Inflammatory macrophage (primary cell): ENCODE data around the gene JMJD6.
"Not testable (repeated sequence)": the region's sequence is repeated elsewhere in the genome, so short reads cannot be mapped to it uniquely, and the experiment has no call there.

Experiments used
- DNase-seq, 2 donors: peaks; one replicate each; pipeline ENCODE4 v3.0.0-alpha.2; 2020 to 2022

JMJD6 gene

DNA sequence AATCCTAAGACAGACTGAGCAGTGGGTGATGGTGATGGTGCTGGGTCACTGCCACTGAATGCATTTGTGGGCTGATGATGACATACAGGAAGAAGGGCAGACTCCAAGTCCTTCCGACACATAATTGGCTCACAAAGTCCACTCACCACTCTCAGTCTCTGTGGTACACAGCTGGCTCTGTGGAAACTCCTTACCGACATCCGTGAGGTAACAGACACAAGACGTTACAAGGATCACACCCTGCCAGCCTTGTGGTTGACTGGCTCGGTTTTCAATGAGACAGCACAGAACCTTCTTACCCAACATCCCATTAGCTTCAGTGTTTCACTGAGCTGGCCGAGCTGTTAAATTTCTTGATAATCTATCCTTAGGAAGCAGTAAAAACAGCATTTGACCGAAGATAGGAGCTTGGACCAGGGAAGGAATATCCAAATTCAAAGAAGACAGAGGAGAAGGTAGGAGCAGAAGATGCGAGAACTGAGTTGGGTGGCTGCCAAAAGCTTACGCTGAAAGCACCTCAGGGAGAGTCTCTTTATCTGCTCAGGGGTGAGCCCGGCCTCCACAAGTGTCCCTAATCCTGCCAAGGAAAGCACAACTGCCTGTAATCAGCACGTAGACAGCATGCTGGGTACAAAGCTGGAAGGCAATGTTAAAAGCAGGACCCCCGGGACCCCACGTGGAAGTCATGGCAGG is 10.1 kb downstream of the JMJD6 start:
- DNase-seq, result peak; percentile 83 to 97

GRCh38 chr17:76715496-76715830 is 10.9 kb downstream of the JMJD6 start:
- no peak for DNase-seq

DNA sequence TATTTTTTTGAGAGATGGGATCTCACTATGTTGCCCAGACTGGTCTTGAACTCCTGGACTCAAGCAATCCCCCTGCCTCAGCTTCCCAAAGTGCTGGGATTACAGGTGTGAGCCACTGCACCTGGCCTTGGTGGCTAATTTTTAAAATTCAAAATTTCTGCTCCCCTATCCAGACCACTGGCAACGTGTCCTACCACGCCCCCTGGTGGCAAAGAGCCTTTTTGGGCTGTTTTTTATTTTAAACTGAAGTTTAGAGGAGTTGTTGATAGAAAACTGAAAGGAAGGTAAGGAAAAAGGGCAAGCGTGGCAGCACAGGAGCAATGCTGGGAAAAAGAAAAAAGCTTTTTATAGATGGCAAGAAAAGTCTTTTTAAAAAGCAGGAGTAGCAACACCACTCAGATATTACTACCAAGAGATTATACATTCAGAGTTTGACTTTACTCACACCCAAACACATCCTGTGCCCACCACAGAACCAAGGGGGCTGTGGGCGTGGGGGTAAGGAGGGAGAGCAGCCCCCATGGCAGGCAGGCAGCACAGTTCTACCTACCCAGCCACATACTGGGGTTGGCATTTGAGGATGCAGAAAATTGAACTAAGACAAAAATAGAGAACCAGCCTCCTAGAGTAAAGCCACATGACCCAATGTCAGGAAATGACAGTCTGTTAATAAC is 11.4 kb downstream of the JMJD6 start:
- DNase-seq, result peak; percentile 64 to 73

DNA sequence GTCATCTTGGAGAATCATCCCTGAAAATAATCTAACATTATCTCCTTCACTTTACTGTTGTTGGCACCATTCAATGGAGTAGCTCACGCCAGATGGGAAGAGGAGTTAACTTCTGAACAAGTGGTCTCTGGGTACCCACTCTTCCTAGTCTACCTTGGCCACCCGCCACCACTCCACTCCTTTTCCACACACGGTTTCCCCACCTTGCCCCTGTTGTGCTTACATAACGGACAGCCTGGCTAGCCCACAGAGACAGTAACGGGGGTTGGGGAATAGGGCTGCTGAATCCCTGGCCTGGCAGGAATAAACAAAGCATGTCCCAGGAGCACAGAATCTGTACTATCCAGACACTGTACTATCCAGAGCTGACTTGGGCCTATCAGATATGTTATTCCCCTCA is 12.1 kb downstream of the JMJD6 start:
- DNase-seq, result no peak

GRCh38 chr17:76713765-76714164 is 12.6 kb downstream of the JMJD6 start:
- DNase-seq, result no peak

GRCh38 chr17:76712321-76712720 is 14.1 kb downstream of the JMJD6 start:
- DNase-seq, result not testable (repeated sequence)

DNA sequence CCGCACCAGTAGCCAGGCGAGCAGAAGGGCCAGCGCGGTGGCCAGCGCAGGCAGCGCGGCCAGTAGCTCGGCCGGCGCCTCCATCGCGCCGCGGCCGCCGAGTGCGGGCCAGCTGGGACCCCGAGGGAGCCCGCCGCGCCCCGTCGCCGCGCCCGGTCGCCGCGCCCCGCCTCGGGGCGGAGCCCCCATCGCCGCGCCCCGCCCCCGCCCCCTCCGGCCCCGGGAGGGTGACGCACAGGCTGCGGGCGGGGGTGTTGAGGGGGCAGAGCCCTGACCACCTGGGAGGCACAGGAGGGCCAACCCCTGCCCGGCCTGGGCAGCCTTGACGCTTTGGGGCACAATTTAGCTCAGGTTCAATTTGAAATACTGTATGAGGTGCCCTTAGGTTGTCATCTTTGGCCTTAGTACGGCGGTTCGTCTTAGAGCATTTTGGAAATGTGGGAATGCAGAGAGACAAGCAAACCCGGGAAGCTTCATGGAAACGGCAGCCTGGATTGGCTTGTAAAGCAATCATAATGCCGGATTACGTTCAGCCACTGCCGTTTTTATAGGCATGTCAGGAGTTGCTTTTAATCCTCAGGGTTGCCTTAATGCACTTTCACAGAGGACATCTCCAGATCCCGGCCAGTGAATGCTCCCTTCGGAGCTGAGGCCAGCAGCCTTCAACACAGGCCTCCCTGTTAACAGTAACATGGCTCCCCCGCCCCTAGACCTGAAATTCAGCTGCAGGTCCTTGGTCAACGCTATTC is 15.4 kb downstream of the JMJD6 start, which contains the start of gene MXRA7:
MXRA7 (minus strand) TSS at position 103 of the 749 bp plus-strand sequence; CDS start at position 84, 19 bp downstream.
- peak; percentile 29 to 51 for DNase-seq

GRCh38 chr17:76709951-76710862 is 16.2 kb downstream of the JMJD6 start:
- DNase-seq, result not testable (repeated sequence)

GRCh38 chr17:76709077-76709950 is 17.1 kb downstream of the JMJD6 start:
- no peak for DNase-seq

- DNase-seq, result no peak
These were observed 18.2 kb downstream of the JMJD6 start for GRCh38 chr17:76707985-76708807.

- no peak for DNase-seq
These were observed 19.6 kb downstream of the JMJD6 start for GRCh38 chr17:76706817-76707216.

GRCh38 chr17:76704805-76705204 is 21.6 kb downstream of the JMJD6 start:
- DNase-seq, result no peak

- DNase-seq, result no peak
These were observed 23.3 kb downstream of the JMJD6 start for GRCh38 chr17:76702941-76703637.

DNA sequence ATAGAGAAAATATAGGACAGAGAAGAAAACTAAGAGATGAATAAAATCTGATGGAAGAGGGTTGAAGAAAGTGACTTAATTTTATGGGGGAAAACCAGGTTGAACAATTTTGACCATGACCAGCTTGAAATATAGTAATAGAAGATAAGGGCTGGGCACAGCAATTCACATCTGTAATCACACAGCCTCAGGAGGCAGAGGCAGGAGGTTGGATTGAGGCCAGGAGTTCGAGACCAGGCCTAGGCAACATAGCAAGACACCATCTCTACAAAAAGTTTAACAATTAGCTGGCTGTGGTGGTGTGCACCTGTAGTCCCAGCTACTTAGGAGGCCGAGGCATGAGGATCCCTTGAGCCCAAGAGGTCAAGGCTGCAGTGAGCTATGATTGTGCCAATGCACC is 24.3 kb downstream of the JMJD6 start:
- no peak for DNase-seq

DNA sequence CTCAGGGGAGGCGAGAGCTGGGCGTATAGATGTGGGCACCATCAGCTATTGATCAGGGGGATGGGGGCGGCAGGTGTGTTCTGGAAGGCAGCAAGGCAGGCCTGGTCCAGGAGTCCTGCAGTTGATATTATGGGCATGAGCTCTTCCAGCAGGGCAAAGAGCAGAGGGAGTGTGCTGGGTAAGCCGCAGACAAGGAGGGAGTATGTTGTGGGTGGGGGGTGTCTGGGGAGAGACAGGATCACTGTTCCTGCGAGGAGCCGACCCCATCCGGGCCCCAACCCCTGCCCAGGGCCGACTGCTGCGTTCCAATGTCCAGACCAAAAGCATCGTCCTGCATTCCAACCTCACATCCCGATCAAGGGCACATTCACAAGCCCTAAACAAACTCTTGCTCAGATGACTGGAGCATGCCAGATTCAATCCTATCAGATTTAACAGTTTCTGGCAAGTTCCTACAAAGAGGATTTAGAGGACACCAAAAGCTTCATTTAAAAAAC is 24.9 kb downstream of the JMJD6 start:
- DNase-seq, result no peak

- DNase-seq, result no peak
These were observed 25.6 kb downstream of the JMJD6 start for GRCh38 chr17:76700617-76701470.

DNA sequence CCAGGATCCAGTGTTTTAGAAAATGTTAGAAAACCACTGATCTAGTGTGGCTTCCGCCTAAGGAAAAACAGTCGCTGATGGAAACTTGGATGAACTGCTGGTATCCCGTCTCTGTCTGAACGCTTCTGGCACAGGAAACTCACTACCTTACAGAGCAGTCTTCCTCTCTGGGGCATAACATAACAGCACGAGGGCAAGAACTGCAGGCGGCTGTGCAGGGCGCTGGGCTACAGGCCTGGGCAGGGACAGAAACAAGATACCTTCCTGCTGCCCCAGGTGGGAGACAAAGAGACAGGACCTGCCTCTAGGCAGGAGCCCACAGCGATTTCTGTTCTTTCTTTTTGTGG is 26.2 kb downstream of the JMJD6 start:
- no peak for DNase-seq

DNA sequence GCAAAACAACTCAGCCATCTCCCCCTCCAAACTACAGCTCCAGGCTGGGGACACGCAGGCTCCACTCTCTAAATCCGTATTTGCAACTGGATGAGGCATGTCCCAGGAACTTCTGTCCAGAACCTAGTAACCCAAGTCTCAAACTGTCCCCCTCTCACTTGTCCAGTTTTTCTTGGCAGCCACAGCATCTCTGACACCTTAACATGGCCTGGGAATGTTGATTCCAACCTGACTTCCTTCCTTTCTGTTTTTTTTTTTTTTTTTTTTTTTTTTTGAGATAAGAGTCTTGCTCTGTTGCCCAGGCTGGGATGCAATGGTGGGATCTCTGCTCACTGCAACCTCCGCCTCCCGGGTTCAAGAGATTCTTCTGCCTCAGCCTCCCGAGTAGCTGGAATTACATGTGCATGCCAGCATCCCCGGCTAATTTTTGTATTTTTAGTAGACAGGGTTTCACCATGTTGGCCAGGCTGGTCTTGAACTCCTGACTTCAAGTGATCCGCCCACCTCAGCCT is 27.9 kb downstream of the JMJD6 start:
- not testable (repeated sequence) for DNase-seq
